Smooth muscle cell of the pulmonary artery (primary cell): Measurements from ENCODE around the gene CABLES2. TPM values are rescaled to one million over a fixed set of nuclear protein-coding genes. Genes with fewer than 3 reads are reported as not detected.

ENCODE experiments used
- total RNA-seq: library from RNA; depleted of rRNA; stranded (reverse); fragments of >200 nt; gene quantifications from 2 replicates; pipeline ENCODE4 v1.2.3, GENCODE V29; 2014

The CABLES2 gene
- 1.0 and 1.7 TPM in 2 replicates for total RNA-seq

DNA sequence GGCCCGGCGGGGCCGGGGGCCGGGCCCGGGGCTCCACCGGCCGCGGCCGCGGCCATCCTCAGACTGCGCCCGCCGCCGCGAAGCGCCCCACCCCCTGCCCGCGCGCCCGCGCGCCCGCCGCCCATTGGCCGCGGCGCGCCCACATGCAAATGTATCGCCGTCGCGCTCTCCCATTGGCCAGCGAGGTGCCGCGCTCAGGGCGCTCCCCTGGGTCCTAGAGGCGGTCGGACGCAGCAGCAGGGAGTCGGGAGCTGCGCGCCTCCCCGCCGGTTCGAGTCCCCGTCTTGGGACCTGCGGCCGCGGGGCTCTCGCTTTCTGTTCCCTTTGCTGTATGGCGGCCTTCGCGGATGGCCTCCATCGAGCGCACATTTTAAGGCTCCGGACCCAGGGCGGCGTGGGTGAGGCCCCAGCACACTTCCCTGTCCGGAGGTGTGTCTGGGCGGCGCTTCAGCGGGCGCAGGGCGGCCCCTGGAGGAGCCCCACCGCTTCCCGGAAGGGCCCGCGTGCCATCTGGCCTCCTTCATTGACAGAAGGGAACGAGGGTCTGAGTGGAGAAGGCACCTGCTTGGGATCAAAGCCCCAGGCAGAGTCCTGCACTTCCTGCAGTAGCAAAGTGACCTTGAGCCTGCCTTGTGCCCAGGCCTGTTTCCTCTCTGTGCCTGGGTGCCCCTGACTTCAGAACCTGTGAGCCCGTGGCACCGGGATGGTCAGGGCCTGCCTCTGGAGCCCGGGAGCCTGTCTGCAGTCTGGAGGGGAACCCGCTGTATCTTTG lies at the start of gene CABLES2:
Gene CABLES2 (minus strand): TSS at position 65 of the 772 bp plus-strand sequence. CDS start 9 bp downstream, at position 56.

DNA sequence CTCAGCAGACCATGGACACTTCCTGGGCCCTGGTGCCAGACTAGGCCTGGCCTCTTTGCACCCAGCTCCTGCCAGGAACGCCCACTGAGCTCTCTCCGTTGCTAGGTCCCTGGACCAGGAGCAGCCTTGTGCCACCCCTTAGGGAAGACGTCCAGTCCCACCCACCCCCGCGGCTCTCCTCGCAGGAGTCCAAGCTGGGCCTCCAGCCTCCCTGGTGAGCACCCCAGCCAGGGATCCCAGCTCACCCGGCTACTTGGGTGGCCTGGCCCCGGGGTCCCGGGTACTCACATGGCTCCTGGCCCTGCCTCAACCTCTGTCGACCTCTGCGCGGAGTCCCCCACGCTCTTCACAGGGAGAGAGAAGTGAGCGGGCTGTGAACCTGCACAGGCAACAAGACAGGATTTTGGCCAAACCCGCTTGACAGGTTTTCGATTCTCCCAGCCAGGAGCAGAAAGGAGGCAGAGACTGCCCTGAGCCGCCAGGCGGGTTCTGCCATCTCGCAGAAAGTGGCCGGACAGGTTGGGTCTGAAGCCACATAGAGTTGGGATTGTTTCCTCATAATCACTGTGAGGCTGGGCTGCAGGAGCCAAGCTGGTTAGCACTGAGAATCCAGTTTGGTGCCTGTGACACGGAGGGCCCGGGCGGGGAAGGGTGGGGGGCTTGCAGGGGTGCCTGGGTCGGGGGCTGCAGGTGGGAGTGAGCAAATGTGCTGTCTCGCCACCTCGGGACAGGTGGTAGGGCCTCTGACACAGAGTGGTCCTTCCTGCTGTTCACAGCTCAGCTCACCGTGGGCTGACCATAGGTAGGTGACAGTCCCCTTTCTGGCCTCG lies 20.3 kb upstream of the CABLES2 start, which contains the start of gene RBBP8NL:
Gene RBBP8NL (minus strand): TSS at position 368 of the 830 bp plus-strand sequence. CDS start 7,892 bp downstream, outside the sequence.

GRCh38 chr20:62386383-62387218 lies 20.5 kb downstream of the CABLES2 start, which contains the start of gene RPS21:
Gene RPS21, plus strand, starts transcription at chr20:62387103. Its CDS starts 236 bp downstream, at chr20:62387339.

GRCh38 chr20:62367136-62367632 lies 39.9 kb downstream of the CABLES2 start, which contains the start of gene LAMA5:
Gene LAMA5, minus strand, starts transcription at chr20:62367312. Its CDS starts 67 bp downstream, at chr20:62367245.

Other genes starting within 250 kb of the CABLES2 start
- 15.4 and 19.2 TPM in 2 replicates for gene MTG2, start 224.3 kb downstream of the CABLES2 start, total RNA-seq
- gene HRH3, start 187.0 kb downstream of the CABLES2 start, total RNA-seq = not detected in 2 replicates
- 30.7 and 32.0 TPM in 2 replicates for gene OSBPL2, start 168.8 kb downstream of the CABLES2 start, total RNA-seq
- 68.2 and 95.2 TPM in 2 replicates for gene ADRM1, start 104.3 kb downstream of the CABLES2 start, total RNA-seq
- 243 and 256 TPM in 2 replicates for gene LAMA5, start 40.0 kb downstream of the CABLES2 start, total RNA-seq
- gene RPS21, start 20.2 kb downstream of the CABLES2 start, total RNA-seq = 201 and 251 TPM in 2 replicates
- gene RBBP8NL, start 20.3 kb upstream of the CABLES2 start, total RNA-seq = not detected in 2 replicates
- gene GATA5, start 68.7 kb upstream of the CABLES2 start, total RNA-seq = 0.13 and 0.26 TPM in 2 replicates
- 0.13 and 0.30 TPM in 2 replicates for gene SLCO4A1, start 235.2 kb upstream of the CABLES2 start, total RNA-seq